Renal cortical epithelial cell (primary cell): ENCODE data around the gene NAV1. TPM values are rescaled to one million over a fixed set of nuclear protein-coding genes. Genes with fewer than 3 reads are reported as not detected.
"Not testable (repeated sequence)": the region's sequence is repeated elsewhere in the genome, so short reads cannot be mapped to it uniquely, and the experiment has no call there.

Experiments
- DNase-seq: peaks from one replicate; pipeline ENCODE4 v3.0.0-alpha.2; 2011; ENCODE audit warnings: low read depth
- total RNA-seq: library from RNA; depleted of rRNA; stranded (reverse); fragments of >200 nt; gene quantifications from 2 replicates; pipeline ENCODE4 v1.2.3, GENCODE V29; 2014

The NAV1 gene
- total RNA-seq, 1 donor from 2014 or later, result 17.1 TPM

GRCh38 chr1:201504179-201504631, 34.7 kb upstream of the NAV1 start:
- DNase-seq, result no peak

DNA sequence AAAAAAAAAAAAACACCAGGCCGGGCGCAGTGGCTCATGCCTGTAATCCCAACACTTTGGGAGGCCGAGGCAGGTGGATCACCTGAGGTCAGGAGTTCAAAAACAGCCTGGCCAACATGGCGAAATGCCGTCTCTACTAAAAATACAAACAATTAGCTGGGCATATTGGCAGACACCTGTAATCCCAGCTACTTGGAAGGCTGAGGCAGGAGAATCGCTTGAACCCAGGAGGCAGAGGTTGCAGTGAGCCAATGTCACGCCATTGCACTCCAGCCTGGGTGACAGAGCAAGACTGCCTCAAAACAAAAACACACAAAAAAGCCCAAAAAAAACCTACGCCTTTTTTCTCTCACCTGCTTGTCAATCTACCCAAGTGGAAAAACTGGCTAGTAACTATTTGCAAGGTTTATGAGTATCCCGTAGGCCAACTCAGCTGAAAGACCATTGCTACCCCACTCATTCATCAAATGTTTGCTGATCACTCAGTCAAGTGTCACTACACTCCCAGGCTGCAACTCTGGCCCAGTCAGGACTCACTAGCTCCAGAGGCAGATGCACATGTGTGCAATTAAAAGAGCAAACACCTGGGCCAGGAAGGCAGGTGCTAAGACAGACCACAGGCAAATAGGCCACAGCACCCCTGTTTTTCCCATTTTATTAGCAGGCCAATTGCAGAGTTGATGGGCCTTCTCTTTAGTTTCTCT, 34.0 kb upstream of the NAV1 start:
- no peak for DNase-seq

DNA sequence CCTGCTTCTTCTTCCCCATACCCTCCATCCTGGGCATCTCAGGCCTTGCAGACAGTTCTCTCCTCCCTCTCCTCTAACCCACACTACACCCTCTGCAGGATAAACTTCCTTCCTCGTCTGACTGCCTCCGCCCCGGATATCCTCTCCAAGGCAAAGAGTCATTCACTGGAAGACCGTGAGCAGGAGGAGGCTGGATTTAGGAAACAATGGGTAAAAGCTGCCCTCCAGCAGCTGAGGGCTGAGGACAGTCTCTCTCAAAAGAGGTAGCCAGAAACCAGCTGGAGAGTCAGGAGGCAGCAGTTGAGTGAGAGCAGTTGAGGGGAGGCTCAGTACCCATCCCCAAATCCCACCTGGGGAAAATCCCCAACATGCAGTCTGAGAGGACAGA, 33.4 kb upstream of the NAV1 start:
- no peak for DNase-seq

GRCh38 chr1:201506092-201506491, 32.8 kb upstream of the NAV1 start:
- no peak for DNase-seq

GRCh38 chr1:201506557-201507359, 32.2 kb upstream of the NAV1 start, which contains the start of gene CSRP1:
TSS of gene CSRP1 (minus strand) at chr1:201507123. CDS start at chr1:201496303, 10,820 bp downstream.
- DNase-seq, result peak; percentile 61

- no peak for DNase-seq
Measured at GRCh38 chr1:201507360-201507675, 31.6 kb upstream of the NAV1 start.

DNA sequence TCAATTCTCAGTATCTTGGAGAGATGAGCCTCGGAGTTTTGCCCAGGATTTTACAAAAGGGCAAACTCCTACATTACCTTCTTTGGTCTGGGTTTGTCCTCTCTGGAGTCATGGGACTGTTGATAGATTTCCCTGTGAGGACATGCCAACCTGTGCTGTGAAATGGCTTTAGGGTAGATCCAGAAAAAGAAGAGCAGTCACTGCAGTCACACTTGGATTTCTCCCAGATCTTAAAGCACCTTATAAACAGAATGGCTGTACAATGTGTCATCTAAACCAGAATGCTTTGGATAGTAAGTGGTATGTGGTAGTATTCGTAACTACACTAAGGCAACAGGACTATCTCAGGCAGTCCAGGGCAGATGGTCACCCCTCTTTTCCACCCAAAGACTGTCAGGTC, 30.1 kb upstream of the NAV1 start:
- DNase-seq, result no peak

DNA sequence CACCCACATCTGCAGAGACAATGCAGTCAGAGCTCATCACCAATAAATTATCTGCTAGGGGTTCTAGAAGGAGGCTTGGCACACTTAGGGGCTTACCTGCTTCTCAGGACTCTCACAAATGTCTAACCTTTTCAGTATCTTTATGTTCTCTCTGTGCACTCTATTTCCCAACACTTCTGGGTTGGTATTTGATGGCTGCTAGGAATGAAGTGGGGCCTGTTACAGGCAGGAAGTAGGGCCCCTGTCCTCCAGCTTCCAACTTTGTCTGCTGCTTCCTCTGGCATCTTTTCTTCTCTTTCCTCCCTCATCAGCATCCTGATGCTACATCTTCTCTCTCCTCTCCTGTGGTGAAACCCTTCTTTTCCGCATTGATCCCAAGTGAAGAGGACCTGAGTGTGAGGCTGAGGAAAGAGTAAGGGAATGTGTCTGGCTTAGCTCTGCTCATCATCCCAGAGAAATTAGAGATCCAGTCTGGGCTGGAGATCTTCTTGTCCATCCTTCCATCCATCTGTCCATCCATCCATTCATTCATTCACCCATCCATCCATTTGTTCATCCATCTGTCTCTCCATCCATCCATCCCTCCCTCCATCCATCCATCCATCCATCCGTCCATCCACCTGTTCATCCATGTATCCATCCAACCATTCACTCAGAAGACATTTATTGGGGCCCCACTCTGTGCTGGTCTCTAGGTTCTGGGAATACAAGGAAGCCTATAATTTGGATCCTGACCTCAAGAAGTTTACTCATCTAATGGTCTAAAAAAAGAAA, 29.1 kb upstream of the NAV1 start:
- DNase-seq, result no peak

DNA sequence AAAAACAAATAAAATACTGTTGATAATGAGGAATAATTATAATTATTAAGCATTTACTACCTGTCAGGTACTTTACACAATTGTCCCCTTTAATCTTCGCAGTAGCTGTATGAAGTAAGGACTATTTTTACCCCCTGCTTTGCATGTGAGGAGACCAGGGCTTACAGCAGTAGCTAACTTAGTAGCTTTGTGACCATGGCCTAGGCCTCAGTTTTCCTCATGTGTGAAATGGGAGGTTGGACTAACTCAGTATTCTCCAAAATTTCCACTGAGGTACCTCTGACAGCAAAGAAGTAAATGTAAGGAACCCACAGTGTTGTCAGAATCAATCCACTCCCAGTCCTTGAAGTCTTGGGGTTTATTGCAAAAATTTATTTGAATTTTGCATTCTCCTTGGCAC, 28.2 kb upstream of the NAV1 start:
- DNase-seq, result no peak

- no peak for DNase-seq
Measured at GRCh38 chr1:201511396-201511940, 27.5 kb upstream of the NAV1 start.

GRCh38 chr1:201511941-201512539, 26.9 kb upstream of the NAV1 start:
- DNase-seq, result no peak

DNA sequence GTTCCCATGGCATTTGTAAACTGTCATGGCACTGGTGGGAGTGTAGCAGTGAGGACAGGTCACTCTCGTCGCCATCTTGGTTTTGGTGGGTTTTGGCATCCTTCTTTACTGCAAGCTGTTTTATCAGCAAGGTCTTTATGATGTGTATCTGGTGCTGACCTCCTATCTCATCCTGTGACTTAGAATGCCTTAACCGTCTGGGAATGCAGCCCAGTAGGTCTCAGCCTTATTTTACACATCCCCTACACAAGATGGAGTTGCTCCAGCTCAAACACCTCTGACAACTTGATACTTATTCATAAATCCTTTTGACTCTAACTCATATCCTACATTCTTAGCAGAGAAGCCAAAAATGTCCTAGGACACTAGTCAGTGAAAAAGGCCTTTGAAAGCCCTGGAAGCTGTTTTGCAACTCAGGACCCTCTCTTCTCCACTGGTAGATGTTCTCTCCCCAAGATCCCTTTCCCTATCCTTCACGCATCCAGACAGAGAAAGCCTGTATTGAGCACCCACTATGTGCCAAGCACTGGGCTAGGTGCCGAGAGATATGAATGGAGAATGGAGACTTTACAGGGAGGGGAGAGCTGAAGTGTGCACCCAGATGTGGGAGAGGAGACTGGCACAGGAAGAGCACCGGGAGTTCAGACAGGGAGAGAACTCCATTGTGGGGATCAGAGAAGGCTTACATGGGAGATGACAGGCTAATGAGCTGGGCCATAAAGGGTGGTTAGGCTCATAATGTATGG, 25.3 kb upstream of the NAV1 start:
- no peak for DNase-seq

- DNase-seq, result no peak
Measured at GRCh38 chr1:201514466-201514865, 24.5 kb upstream of the NAV1 start.

- no peak for DNase-seq
Measured at GRCh38 chr1:201515062-201515750, 23.7 kb upstream of the NAV1 start.

DNA sequence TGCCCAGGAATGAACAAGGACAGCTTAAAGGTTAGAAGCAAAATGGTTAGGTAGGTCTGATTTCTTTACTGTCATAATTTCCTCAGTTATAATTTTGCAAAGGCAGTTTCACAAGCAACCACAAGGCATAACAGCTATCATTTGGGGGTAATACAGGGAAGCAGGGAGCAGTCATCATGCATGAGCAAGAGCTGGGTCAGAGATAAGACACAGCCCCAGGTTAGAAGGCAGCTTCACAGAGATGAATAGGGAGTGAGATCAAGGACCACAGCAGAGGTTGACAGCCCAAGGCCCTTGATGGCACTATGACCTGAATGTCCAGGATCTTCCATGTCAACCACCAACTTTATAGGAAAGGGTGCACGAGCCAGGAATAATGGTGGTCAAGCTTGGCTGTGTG, 23.0 kb upstream of the NAV1 start:
- DNase-seq, result no peak

- DNase-seq, result no peak
Measured at GRCh38 chr1:201516511-201517127, 22.3 kb upstream of the NAV1 start.

DNA sequence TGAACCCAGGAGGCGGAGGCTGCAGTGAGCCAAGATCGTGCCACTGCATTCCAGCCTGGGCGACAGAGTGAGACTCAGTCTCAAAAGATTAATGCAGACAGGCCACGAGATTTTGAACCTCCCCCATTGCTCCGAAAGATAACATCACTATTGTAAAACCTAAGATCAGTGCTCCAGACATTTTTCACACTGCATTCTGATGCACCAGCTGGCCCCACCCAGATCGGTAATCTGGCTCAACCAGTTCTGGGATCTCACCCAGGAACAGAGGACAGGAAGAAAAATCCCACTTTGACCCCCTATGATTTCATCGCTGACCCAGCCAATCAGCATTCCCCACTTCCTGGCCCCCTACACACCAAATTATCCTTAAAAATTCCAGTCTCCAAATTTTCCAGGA, 21.3 kb upstream of the NAV1 start:
- no peak for DNase-seq

DNA sequence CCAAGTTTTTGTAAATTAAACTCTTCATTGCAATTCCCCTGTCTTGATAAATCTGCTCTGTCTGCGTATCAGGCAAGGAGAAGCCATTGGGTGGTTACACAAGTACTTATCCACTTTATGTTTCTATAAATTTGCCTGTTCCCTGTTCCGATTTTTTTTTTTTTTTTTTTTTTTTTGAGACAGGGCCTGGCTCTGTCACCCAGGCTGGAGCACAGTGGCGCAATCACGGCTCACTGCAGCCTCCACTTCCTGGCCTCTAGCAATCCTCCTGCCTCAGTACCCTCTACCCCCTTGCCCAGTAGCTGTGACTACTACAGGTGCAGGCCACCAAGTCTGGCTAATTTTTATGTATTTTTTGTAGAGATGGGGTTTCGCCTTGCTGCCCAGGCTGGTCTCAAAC, 20.9 kb upstream of the NAV1 start:
- DNase-seq, result no peak

GRCh38 chr1:201520046-201520575, 18.8 kb upstream of the NAV1 start:
- DNase-seq, result not testable (repeated sequence)
